Measurements from ENCODE around the gene APBB2. TPM values are rescaled to one million over a fixed set of nuclear protein-coding genes. Genes with fewer than 3 reads are reported as not detected.

The APBB2 gene
- polyA plus RNA-seq, 3 donors = 0.15 to 0.33 TPM; not detected in 1

- peaks cover 0 to 10% of the 10 kb centered on the region in 2 donors for H3K36me3 Mint-ChIP-seq
- H3K4me2 ChIP-seq (replicated peaks; ENCODE audit: extremely low read depth, low read length, poor library complexity, severe bottlenecking) = peak overlapping the region; percentile 68
- H3K9ac ChIP-seq (ENCODE audit: insufficient read depth, low read length, poor library complexity, severe bottlenecking) = no peak overlapping the region
- H4K20me1 ChIP-seq (ENCODE audit: insufficient read depth, low read length) = no peaks in the 10 kb centered on the region
- H3K27me3 Mint-ChIP-seq (ENCODE audit: low read depth in 3 of 3) = peaks cover 63 to 76% (median 69%) of the 10 kb centered on the region in 3 donors
- no peaks in the 10 kb centered on the region for H3K79me2 ChIP-seq (ENCODE audit: insufficient read depth, low read length)
- WGBS (ENCODE audit: insufficient coverage) = 2% methylated on average over 20 of the region's 59 CpGs
- peaks cover 32% of the 10 kb centered on the region for H3K4me1 Mint-ChIP-seq
- intact Hi-C loops (cut with micrococcal nuclease) = loop anchor here (5.0 to 10.0 kb wide), 3 partner anchors 242 to 292 kb away; no protein-coding TSS in a partner anchor
- TF ChIP-seq, protein P1, sequence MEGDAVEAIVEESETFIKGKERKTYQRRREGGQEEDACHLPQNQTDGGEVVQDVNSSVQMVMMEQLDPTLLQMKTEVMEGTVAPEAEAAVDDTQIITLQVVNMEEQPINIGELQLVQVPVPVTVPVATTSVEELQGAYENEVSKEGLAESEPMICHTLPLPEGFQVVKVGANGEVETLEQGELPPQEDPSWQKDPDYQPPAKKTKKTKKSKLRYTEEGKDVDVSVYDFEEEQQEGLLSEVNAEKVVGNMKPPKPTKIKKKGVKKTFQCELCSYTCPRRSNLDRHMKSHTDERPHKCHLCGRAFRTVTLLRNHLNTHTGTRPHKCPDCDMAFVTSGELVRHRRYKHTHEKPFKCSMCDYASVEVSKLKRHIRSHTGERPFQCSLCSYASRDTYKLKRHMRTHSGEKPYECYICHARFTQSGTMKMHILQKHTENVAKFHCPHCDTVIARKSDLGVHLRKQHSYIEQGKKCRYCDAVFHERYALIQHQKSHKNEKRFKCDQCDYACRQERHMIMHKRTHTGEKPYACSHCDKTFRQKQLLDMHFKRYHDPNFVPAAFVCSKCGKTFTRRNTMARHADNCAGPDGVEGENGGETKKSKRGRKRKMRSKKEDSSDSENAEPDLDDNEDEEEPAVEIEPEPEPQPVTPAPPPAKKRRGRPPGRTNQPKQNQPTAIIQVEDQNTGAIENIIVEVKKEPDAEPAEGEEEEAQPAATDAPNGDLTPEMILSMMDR (IDR thresholded peaks at IDR 0.05) = no peak
- H3K36me3 ChIP-seq (replicated peaks in 1 of 2; ENCODE audit: control insufficient read depth in 1 of 2, insufficient read depth in 2 of 2, low read length in 2 of 2) = no peaks in the 10 kb centered on the region
- no peak overlapping the region for H3K27ac Mint-ChIP-seq
- no peak overlapping the region for H3K27ac ChIP-seq (ENCODE audit: low read depth in 1 of 2, low read length in 2 of 2)
- H3K4me3 Mint-ChIP-seq = peak overlapping the region; percentile 79 to 94
- peaks cover 0 to 12% of the 10 kb centered on the region in 2 donors for H3K9me3 ChIP-seq (replicated peaks in 1 of 2; ENCODE audit: control insufficient read depth in 1 of 2, insufficient read depth in 1 of 2, low read length in 2 of 2)
- H3K27me3 ChIP-seq (ENCODE audit: control insufficient read depth in 2 of 2, insufficient read depth in 2 of 2, low read length in 2 of 2) = peaks cover 49 to 52% of the 10 kb centered on the region in 2 donors
- H3K9me3 Mint-ChIP-seq = peaks cover 0 to 10% (median 5%) of the 10 kb centered on the region in 7 donors
- H2AFZ ChIP-seq (ENCODE audit: insufficient read depth, low read depth, low read length, poor library complexity, severe bottlenecking) = peak overlapping the region; percentile 63
- peaks cover 25 to 27% of the 10 kb centered on the region in 2 donors for H3K4me1 ChIP-seq (ENCODE audit: control insufficient read depth in 1 of 2, insufficient read depth in 2 of 2, low read length in 2 of 2)
- DNase-seq = peak in 1 of 3 donors; percentile 70
- peak overlapping the region; percentile 10 to 66 (median 34) for H3K4me3 ChIP-seq (replicated peaks in 1 of 3; ENCODE audit: low read depth in 2 of 3, low read length in 3 of 3)
Observed at GRCh38 chr4:41216294-41217019, 2.1 kb upstream of the APBB2 start.

DNA sequence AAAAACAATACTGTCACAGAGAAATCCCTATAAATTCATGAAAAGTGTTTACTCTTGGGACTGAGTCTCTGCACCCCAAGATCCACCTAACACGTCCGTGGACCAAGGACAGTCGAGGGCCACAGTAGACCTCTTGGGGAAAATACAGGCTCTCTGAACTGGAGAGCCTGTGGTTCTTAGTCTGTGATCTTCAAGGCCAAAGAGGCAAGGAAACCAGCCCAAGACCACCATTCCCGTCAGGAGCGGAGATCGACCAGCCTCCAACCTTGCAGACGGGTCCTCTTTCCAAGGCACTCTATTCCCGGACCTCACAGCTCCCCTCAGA is 1.6 kb upstream of the APBB2 start:
- intact Hi-C loops (cut with micrococcal nuclease) = loop anchor here (5.0 to 10.0 kb wide), 3 partner anchors 241 to 291 kb away; no protein-coding TSS in a partner anchor
- H4K20me1 ChIP-seq (ENCODE audit: insufficient read depth, low read length) = no peaks in the 10 kb centered on the region
- H3K9ac ChIP-seq (ENCODE audit: insufficient read depth, low read length, poor library complexity, severe bottlenecking) = no peak overlapping the region
- no peak for DNase-seq
- H3K79me2 ChIP-seq (ENCODE audit: insufficient read depth, low read length) = no peaks in the 10 kb centered on the region
- H3K27me3 Mint-ChIP-seq (ENCODE audit: low read depth in 3 of 3) = peaks cover 63 to 74% (median 67%) of the 10 kb centered on the region in 3 donors
- H3K4me3 Mint-ChIP-seq = peak overlapping the region; percentile 79 to 94
- peaks cover 49 to 52% of the 10 kb centered on the region in 2 donors for H3K27me3 ChIP-seq (ENCODE audit: control insufficient read depth in 2 of 2, insufficient read depth in 2 of 2, low read length in 2 of 2)
- H3K27ac Mint-ChIP-seq = peak overlapping the region in 2 of 7 donors; percentile 31 to 62
- H3K36me3 Mint-ChIP-seq = peaks cover 0 to 10% of the 10 kb centered on the region in 2 donors
- peaks cover 25 to 27% of the 10 kb centered on the region in 2 donors for H3K4me1 ChIP-seq (ENCODE audit: control insufficient read depth in 1 of 2, insufficient read depth in 2 of 2, low read length in 2 of 2)
- H3K4me2 ChIP-seq (replicated peaks; ENCODE audit: extremely low read depth, low read length, poor library complexity, severe bottlenecking) = peak overlapping the region; percentile 68
- H3K36me3 ChIP-seq (replicated peaks in 1 of 2; ENCODE audit: control insufficient read depth in 1 of 2, insufficient read depth in 2 of 2, low read length in 2 of 2) = no peaks in the 10 kb centered on the region
- TF ChIP-seq, protein P1 (IDR thresholded peaks at IDR 0.05) = no peak
- H3K4me3 ChIP-seq (replicated peaks in 1 of 3; ENCODE audit: low read depth in 2 of 3, low read length in 3 of 3) = peak overlapping the region in 1 of 3 experiments; percentile 61
- 28% methylated on average over 6 of the region's 8 CpGs for WGBS (ENCODE audit: insufficient coverage)
- peaks cover 32% of the 10 kb centered on the region for H3K4me1 Mint-ChIP-seq
- no peak overlapping the region for H3K27ac ChIP-seq (ENCODE audit: low read depth in 1 of 2, low read length in 2 of 2)
- peak overlapping the region; percentile 35 for H2AFZ ChIP-seq (ENCODE audit: insufficient read depth, low read depth, low read length, poor library complexity, severe bottlenecking)
- H3K9me3 Mint-ChIP-seq = peaks cover 0 to 10% (median 5%) of the 10 kb centered on the region in 7 donors
- peaks cover 0 to 12% of the 10 kb centered on the region in 2 donors for H3K9me3 ChIP-seq (replicated peaks in 1 of 2; ENCODE audit: control insufficient read depth in 1 of 2, insufficient read depth in 1 of 2, low read length in 2 of 2)
